Astrocyte (in vitro differentiated cells and primary cell): ENCODE measurements around the gene DLK1.

Experiments
- EZH2 ChIP-seq: IDR thresholded peaks from 2 replicates; pipeline ENCODE4 v1.6.1; 2012; ENCODE audit warnings: mild to moderate bottlenecking, low read length, inconsistent platforms; ENCODE audit not compliant: insufficient read depth
- TF ChIP-seq, protein P1 (sequence below): IDR thresholded peaks from 2 replicates; pipeline ENCODE4 v1.5.1; 2011; ENCODE audit warnings: low read depth, mild to moderate bottlenecking, inconsistent platforms, low read length, moderate library complexity; ENCODE audit not compliant: insufficient read depth

DNA sequence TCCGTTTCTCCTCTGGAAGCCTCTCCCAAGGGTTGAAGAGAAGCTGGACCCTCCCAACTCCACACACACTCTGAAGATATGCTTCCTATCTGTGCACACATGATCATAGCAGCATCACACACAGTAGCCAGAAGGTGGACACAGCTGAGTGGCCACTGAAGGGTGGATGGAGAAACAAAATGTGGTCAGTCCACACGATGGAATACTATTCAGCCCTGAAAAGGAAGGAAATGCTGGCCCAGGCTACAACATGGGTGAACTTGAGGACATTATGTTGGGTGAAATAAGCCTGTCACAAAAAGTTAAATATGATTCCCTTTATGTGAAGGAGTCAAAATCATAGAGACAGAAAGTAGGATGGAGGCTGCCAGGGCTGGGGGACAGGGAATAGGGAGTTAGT, 43.9 kb upstream of the DLK1 start:
- TF ChIP-seq, protein P1, sequence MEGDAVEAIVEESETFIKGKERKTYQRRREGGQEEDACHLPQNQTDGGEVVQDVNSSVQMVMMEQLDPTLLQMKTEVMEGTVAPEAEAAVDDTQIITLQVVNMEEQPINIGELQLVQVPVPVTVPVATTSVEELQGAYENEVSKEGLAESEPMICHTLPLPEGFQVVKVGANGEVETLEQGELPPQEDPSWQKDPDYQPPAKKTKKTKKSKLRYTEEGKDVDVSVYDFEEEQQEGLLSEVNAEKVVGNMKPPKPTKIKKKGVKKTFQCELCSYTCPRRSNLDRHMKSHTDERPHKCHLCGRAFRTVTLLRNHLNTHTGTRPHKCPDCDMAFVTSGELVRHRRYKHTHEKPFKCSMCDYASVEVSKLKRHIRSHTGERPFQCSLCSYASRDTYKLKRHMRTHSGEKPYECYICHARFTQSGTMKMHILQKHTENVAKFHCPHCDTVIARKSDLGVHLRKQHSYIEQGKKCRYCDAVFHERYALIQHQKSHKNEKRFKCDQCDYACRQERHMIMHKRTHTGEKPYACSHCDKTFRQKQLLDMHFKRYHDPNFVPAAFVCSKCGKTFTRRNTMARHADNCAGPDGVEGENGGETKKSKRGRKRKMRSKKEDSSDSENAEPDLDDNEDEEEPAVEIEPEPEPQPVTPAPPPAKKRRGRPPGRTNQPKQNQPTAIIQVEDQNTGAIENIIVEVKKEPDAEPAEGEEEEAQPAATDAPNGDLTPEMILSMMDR: no peak
- TF ChIP-seq EZH2: no peak
